DOHH2 (cell line): ENCODE data around the gene MAPK8.

Experiments
- H3F3A ChIP-seq: fragments of 200-600 bp; sonication (generic), shearing (Covaris generic); 2 replicates; pipeline ENCODE4 v1.6.0; 2016; ENCODE audit warnings: antibody characterized with exemption, mild to moderate bottlenecking; ENCODE audit not compliant: control insufficient read depth, insufficient read depth
- H3K27ac ChIP-seq: fragments of 200-600 bp; sonication (generic); 2 replicates; pipeline ENCODE4 v1.5.1; 2014; ENCODE audit warnings: low read depth, mild to moderate bottlenecking, low read length, moderate library complexity
- H3K27me3 ChIP-seq: fragments of 200-600 bp; sonication (generic); 2 replicates; pipeline ENCODE4 v1.6.1; 2014; ENCODE audit warnings: mild to moderate bottlenecking, low read length, mixed read lengths; ENCODE audit not compliant: control insufficient read depth
- H3K36me3 ChIP-seq: fragments of 200-600 bp; sonication (generic); 2 replicates; pipeline ENCODE4 v1.6.1; 2014; ENCODE audit warnings: mild to moderate bottlenecking, low read length, moderate library complexity, mixed read lengths; ENCODE audit not compliant: control insufficient read depth
- H3K4me1 ChIP-seq: fragments of 200-600 bp; sonication (generic); 2 replicates; pipeline ENCODE4 v1.6.1; 2014; ENCODE audit warnings: mild to moderate bottlenecking, low read length, mixed read lengths; ENCODE audit not compliant: control insufficient read depth
- H3K4me2 ChIP-seq: fragments of 200-600 bp; sonication (generic); 2 replicates; pipeline ENCODE4 v1.6.0; 2014; ENCODE audit warnings: mild to moderate bottlenecking, low read length, moderate library complexity
- H3K4me3 ChIP-seq: fragments of 200-600 bp; sonication (generic); 2 replicates; pipeline ENCODE4 v1.5.1; 2014; ENCODE audit warnings: mild to moderate bottlenecking, low read length, mixed read lengths
- H3K79me2 ChIP-seq: fragments of 200-600 bp; sonication (generic); 2 replicates; pipeline ENCODE4 v1.6.1; 2014; ENCODE audit warnings: mild to moderate bottlenecking, low read length, mixed read lengths; ENCODE audit not compliant: control insufficient read depth
- H3K9me2 ChIP-seq: fragments of 200-600 bp; sonication (generic); replicated peaks from 2 replicates; pipeline ENCODE4 v1.6.1; 2014; ENCODE audit warnings: mild to moderate bottlenecking, low read length, mixed read lengths; ENCODE audit not compliant: control insufficient read depth
- H3K9me3 ChIP-seq: fragments of 200-600 bp; sonication (generic); 2 replicates; pipeline ENCODE4 v1.6.1; 2014; ENCODE audit warnings: antibody characterized with exemption, low read length, mixed read lengths; ENCODE audit not compliant: control insufficient read depth, insufficient read depth
- H4K20me1 ChIP-seq: fragments of 200-600 bp; sonication (generic); 2 replicates; pipeline ENCODE4 v1.6.0; 2014; ENCODE audit warnings: low read depth, mild to moderate bottlenecking, antibody characterized with exemption, low read length, moderate library complexity; ENCODE audit not compliant: control insufficient read depth, insufficient read depth
- CTCF ChIP-seq: fragments of 200-600 bp; sonication (generic); IDR thresholded peaks from one replicate; pipeline ENCODE4 v1.5.1; 2014; ENCODE audit warnings: antibody characterized with exemption, mild to moderate bottlenecking, low read depth, low read length; ENCODE audit not compliant: poor library complexity, severe bottlenecking
- EZH2phosphoT487 ChIP-seq: fragments of 200-600 bp; sonication (generic); IDR thresholded peaks from 2 replicates; pipeline ENCODE4 v1.6.1; 2017; ENCODE audit warnings: borderline replicate concordance, mild to moderate bottlenecking, antibody characterized with exemption, low read length, moderate library complexity, mixed read lengths

MAPK8 gene

GRCh38 chr10:48266528-48266927 is 39.9 kb upstream of the MAPK8 start:
- no peak overlapping the region for H3K27ac ChIP-seq
- no peaks in the 10 kb centered on the region for H3F3A ChIP-seq
- H3K9me3 ChIP-seq, result no peaks in the 10 kb centered on the region
- H3K27me3 ChIP-seq, result peaks cover 14% of the 10 kb centered on the region
- H3K79me2 ChIP-seq, result no peaks in the 10 kb centered on the region
- H3K9me2 ChIP-seq, result no peaks in the 10 kb centered on the region
- no peaks in the 10 kb centered on the region for H3K36me3 ChIP-seq
- TF ChIP-seq EZH2phosphoT487 (no peak), CTCF (no peak)
- no peak overlapping the region for H3K4me3 ChIP-seq
- no peak overlapping the region for H3K4me2 ChIP-seq
- H3K4me1 ChIP-seq, result no peaks in the 10 kb centered on the region
- H4K20me1 ChIP-seq, result no peaks in the 10 kb centered on the region

- no peaks in the 10 kb centered on the region for H3F3A ChIP-seq
- H3K4me2 ChIP-seq, result no peak overlapping the region
- no peaks in the 10 kb centered on the region for H3K4me1 ChIP-seq
- peaks cover 14% of the 10 kb centered on the region; the same call in 1 of the 2 replicates for H3K27me3 ChIP-seq
- H3K9me3 ChIP-seq, result no peaks in the 10 kb centered on the region
- no peak overlapping the region for H3K27ac ChIP-seq
- H4K20me1 ChIP-seq, result no peaks in the 10 kb centered on the region
- H3K9me2 ChIP-seq, result no peaks in the 10 kb centered on the region
- no peak overlapping the region for H3K4me3 ChIP-seq
- H3K36me3 ChIP-seq, result no peaks in the 10 kb centered on the region
- no peak for TF ChIP-seq CTCF
- TF ChIP-seq EZH2phosphoT487, result no peak
- H3K79me2 ChIP-seq, result no peaks in the 10 kb centered on the region
These were observed 35.3 kb upstream of the MAPK8 start for GRCh38 chr10:48271047-48271730.

GRCh38 chr10:48272682-48273081 is 33.8 kb upstream of the MAPK8 start:
- Histone ChIP-seq H3K4me1 (no peaks in the 10 kb centered on the region), H3K9me3 (no peaks in the 10 kb centered on the region), H3K79me2 (no peaks in the 10 kb centered on the region), H3K27me3 (peaks cover 10% of the 10 kb centered on the region; the same call in 1 of the 2 replicates), H4K20me1 (no peaks in the 10 kb centered on the region), H3K9me2 (no peaks in the 10 kb centered on the region), H3F3A (no peaks in the 10 kb centered on the region), H3K4me2 (no peak overlapping the region), H3K27ac (no peak overlapping the region), H3K4me3 (no peak overlapping the region), H3K36me3 (no peaks in the 10 kb centered on the region)
- no peak for TF ChIP-seq CTCF
- no peak for TF ChIP-seq EZH2phosphoT487
